Neural progenitor cell (in vitro differentiated cells): ENCODE data around the gene C10orf88. TPM values are rescaled to one million over a fixed set of nuclear protein-coding genes. Genes with fewer than 3 reads are reported as not detected.

Source experiments
- DNase-seq: peaks from one replicate; pipeline ENCODE4 v3.0.0-alpha.2; 2016; ENCODE audit warnings: low spot score
- H2AFZ ChIP-seq: fragments of 200-600 bp; sonication (generic); replicated peaks from 2 replicates; pipeline ENCODE4 v1.6.1; 2016; ENCODE audit warnings: antibody characterized with exemption
- H3F3A ChIP-seq: fragments of 200-600 bp; sonication (generic); 2 replicates; pipeline ENCODE4 v1.6.1; 2016; ENCODE audit warnings: antibody characterized with exemption, low read depth
- H3K27ac ChIP-seq: fragments of 200-600 bp; sonication (generic); 2 replicates; pipeline ENCODE4 v1.5.1; 2016; ENCODE audit warnings: mild to moderate bottlenecking
- H3K27me3 ChIP-seq: fragments of 200-600 bp; sonication (generic); 2 replicates; pipeline ENCODE4 v1.6.1; 2016; ENCODE audit warnings: mild to moderate bottlenecking, moderate library complexity
- H3K36me3 ChIP-seq: fragments of 200-600 bp; sonication (generic); 2 replicates; pipeline ENCODE4 v1.5.1; 2016
- H3K4me1 ChIP-seq: fragments of 200-600 bp; sonication (generic); 2 replicates; pipeline ENCODE4 v1.6.1; 2016; ENCODE audit warnings: mixed run types
- H3K4me2 ChIP-seq: fragments of 200-600 bp; sonication (generic); 2 replicates; pipeline ENCODE4 v1.6.1; 2016
- H3K4me3 ChIP-seq: fragments of 200-600 bp; sonication (generic); 2 replicates; pipeline ENCODE4 v1.5.1; 2016
- H3K79me2 ChIP-seq: fragments of 200-600 bp; sonication (generic); 2 replicates; pipeline ENCODE4 v1.6.1; 2016; ENCODE audit warnings: low read depth
- H3K9ac ChIP-seq: fragments of 200-600 bp; sonication (generic); 2 replicates; pipeline ENCODE4 v1.6.1; 2016
- H3K9me3 ChIP-seq: fragments of 200-600 bp; sonication (generic); 2 replicates; pipeline ENCODE4 v1.5.1; 2016; ENCODE audit warnings: low read depth
- H4K20me1 ChIP-seq: fragments of 200-600 bp; sonication (generic); 2 replicates; pipeline ENCODE4 v1.6.1; 2016; ENCODE audit warnings: low read depth
- H3K27ac Mint-ChIP-seq: 3 replicates; pipeline ENCODE4 v1.8.0; 2021; ENCODE audit warnings: mixed read lengths
- H3K27me3 Mint-ChIP-seq: 2 replicates; pipeline ENCODE4 v1.8.0; 2022; ENCODE audit warnings: low read depth, mild to moderate bottlenecking, inconsistent platforms, moderate library complexity, mixed read lengths; ENCODE audit not compliant: insufficient read depth
- H3K36me3 Mint-ChIP-seq: 3 replicates; pipeline ENCODE4 v1.8.0; 2021; ENCODE audit warnings: mixed read lengths
- H3K4me1 Mint-ChIP-seq: 3 replicates; pipeline ENCODE4 v1.8.0; 2021; ENCODE audit warnings: mixed read lengths
- H3K4me3 Mint-ChIP-seq: 3 replicates; pipeline ENCODE4 v1.8.0; 2021; ENCODE audit warnings: mild to moderate bottlenecking, moderate library complexity, mixed read lengths
- H3K9me3 Mint-ChIP-seq: 3 replicates; pipeline ENCODE4 v1.8.0; 2020; ENCODE audit warnings: mixed read lengths
- EZH2 ChIP-seq: fragments of 200-600 bp; sonication (generic); IDR thresholded peaks from 2 replicates; pipeline ENCODE4 v1.6.1; 2017; ENCODE audit warnings: antibody characterized with exemption, mild to moderate bottlenecking, moderate library complexity
- EZH2phosphoT487 ChIP-seq: fragments of 200-600 bp; sonication (generic); IDR thresholded peaks from 2 replicates; pipeline ENCODE4 v1.6.1; 2017; ENCODE audit warnings: antibody characterized with exemption
- total RNA-seq: library from RNA; depleted of rRNA; stranded (reverse); fragments of >200 nt; gene quantifications from 2 replicates; pipeline ENCODE4 v1.2.3, GENCODE V29; 2015; ENCODE audit warnings: low replicate concordance
- TF ChIP-seq, protein P1 (sequence below): fragments of 200-600 bp; sonication (generic); IDR thresholded peaks from 2 replicates; pipeline ENCODE4 v1.5.1; 2017; ENCODE audit warnings: antibody characterized with exemption, mild to moderate bottlenecking

The C10orf88 gene
- total RNA-seq, 1 donor from 2014 or later, result 17.7 TPM

DNA sequence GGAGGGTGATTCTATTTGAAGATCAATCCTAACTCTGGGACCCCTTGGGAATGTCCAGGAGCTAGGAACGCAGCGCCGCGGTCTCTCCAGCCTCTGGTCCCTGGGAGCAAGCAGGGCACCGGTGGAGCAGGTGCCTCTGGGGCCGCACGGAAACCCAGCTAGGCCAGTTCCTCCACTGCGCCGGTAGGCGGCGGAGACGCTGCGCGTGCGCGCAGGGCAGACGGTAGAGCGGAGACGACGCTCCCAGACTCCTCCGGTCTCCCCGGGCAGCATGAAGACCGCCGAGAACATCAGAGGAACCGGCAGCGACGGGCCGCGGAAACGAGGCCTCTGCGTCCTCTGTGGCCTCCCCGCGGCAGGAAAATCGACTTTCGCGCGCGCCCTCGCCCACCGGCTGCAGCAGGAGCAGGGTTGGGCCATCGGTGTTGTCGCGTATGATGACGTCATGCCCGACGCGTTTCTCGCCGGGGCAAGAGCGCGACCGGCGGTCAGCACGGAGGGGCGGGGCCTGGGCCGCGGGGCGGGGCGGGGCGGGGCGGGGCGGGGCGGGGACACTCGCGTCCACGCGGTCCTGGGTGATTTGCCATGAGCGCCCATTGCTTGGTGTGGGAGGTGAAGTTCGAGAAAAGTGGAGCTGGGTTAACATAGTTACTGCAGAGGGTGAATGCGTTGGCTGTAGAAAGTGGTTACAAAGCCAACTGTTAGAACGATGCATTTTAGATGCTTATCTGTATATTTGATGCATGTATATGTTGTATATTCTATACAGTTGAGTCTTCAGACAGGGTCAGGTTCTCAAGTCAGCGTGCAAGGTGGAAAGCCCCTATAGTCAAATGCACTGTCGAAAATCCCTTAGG lies 26.4 kb upstream of the C10orf88 start, which contains the start of gene PSTK:
TSS of gene PSTK (plus strand) at position 193 of the 857 bp plus-strand sequence. CDS start at position 272, 79 bp downstream.
- Mint-ChIP-seq H3K27me3 (peaks cover 3% of the 10 kb centered on the region), H3K9me3 (no peaks in the 10 kb centered on the region), H3K4me3 (peak within 1 kb of the TSS; percentile 86), H3K27ac (peak within 1 kb of the TSS; percentile 93), H3K36me3 (no peaks in the 10 kb centered on the region), H3K4me1 (peaks cover 5% of the 10 kb centered on the region)
- H3F3A ChIP-seq, result peaks cover 9% of the 10 kb centered on the region
- H2AFZ ChIP-seq, result peak within 1 kb of the TSS; percentile 98
- peak within 1 kb of the TSS; percentile 95 for H3K4me3 ChIP-seq
- no peaks in the 10 kb centered on the region for H4K20me1 ChIP-seq
- H3K4me2 ChIP-seq, result peak within 1 kb of the TSS; percentile 95
- no peaks in the 10 kb centered on the region for H3K27me3 ChIP-seq
- TF ChIP-seq, protein P1, sequence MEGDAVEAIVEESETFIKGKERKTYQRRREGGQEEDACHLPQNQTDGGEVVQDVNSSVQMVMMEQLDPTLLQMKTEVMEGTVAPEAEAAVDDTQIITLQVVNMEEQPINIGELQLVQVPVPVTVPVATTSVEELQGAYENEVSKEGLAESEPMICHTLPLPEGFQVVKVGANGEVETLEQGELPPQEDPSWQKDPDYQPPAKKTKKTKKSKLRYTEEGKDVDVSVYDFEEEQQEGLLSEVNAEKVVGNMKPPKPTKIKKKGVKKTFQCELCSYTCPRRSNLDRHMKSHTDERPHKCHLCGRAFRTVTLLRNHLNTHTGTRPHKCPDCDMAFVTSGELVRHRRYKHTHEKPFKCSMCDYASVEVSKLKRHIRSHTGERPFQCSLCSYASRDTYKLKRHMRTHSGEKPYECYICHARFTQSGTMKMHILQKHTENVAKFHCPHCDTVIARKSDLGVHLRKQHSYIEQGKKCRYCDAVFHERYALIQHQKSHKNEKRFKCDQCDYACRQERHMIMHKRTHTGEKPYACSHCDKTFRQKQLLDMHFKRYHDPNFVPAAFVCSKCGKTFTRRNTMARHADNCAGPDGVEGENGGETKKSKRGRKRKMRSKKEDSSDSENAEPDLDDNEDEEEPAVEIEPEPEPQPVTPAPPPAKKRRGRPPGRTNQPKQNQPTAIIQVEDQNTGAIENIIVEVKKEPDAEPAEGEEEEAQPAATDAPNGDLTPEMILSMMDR, result peak; percentile 83
- no peak for TF ChIP-seq EZH2
- H3K4me1 ChIP-seq, result peaks cover 9% of the 10 kb centered on the region
- no peaks in the 10 kb centered on the region for H3K79me2 ChIP-seq
- H3K9me3 ChIP-seq, result no peaks in the 10 kb centered on the region
- peak; percentile 95 for DNase-seq
- peak within 1 kb of the TSS; percentile 97 for H3K9ac ChIP-seq
- H3K27ac ChIP-seq, result peak within 1 kb of the TSS; percentile 99
- H3K36me3 ChIP-seq, result no peaks in the 10 kb centered on the region

DNA sequence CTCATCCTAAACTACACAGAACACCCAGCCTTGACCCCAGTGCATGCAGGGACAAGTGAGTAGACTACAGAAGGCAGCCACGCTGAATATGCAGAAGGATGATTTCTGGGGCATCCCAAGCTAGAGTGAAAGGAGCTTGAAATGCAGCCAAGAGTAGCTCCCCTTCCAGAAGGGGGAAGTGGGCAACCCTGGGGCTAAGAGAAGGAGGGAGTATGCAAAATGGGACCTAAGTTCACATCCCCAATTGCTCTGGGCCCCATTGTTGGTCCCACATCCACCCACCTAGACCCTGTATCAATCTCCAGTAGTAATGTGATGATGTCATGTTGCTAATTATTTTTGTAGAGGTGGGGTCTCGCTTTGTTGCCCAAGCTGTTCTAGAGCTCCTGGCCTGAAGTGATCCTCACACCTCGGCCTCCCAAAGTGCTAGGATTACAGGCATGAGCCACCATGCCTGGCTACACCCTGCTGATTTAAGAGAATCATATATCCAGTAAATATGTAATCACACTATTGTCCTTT lies 20.6 kb upstream of the C10orf88 start:
- no peak overlapping the region for H3K4me2 ChIP-seq
- H3K36me3 ChIP-seq, result no peaks in the 10 kb centered on the region
- no peak overlapping the region for H3K4me3 ChIP-seq
- H4K20me1 ChIP-seq, result no peaks in the 10 kb centered on the region
- no peaks in the 10 kb centered on the region for H3K79me2 ChIP-seq
- H3K27ac ChIP-seq, result no peak overlapping the region
- no peak overlapping the region for H2AFZ ChIP-seq
- H3K27ac Mint-ChIP-seq, result no peak overlapping the region
- H3K4me1 Mint-ChIP-seq, result peaks cover under 1% of the 10 kb centered on the region
- no peak for DNase-seq
- TF ChIP-seq, protein P1, result no peak
- TF ChIP-seq EZH2 (no peak), EZH2phosphoT487 (no peak)
- no peak overlapping the region for H3K4me3 Mint-ChIP-seq
- no peaks in the 10 kb centered on the region for H3K9me3 ChIP-seq
- peaks cover 6% of the 10 kb centered on the region for H3K4me1 ChIP-seq
- H3K9me3 Mint-ChIP-seq, result no peaks in the 10 kb centered on the region
- no peaks in the 10 kb centered on the region for H3K27me3 ChIP-seq
- no peak overlapping the region for H3K9ac ChIP-seq
- peaks cover under 1% of the 10 kb centered on the region for H3F3A ChIP-seq
- peaks cover 3% of the 10 kb centered on the region for H3K27me3 Mint-ChIP-seq
- H3K36me3 Mint-ChIP-seq, result no peaks in the 10 kb centered on the region

GRCh38 chr10:122974023-122974422 lies 20.0 kb upstream of the C10orf88 start:
- no peaks in the 10 kb centered on the region for H3K9me3 Mint-ChIP-seq
- TF ChIP-seq EZH2, result no peak
- TF ChIP-seq, protein P1, result no peak
- no peak for TF ChIP-seq EZH2phosphoT487
- H3K36me3 Mint-ChIP-seq, result no peaks in the 10 kb centered on the region
- H3K79me2 ChIP-seq, result no peaks in the 10 kb centered on the region
- no peaks in the 10 kb centered on the region for H4K20me1 ChIP-seq
- no peak overlapping the region for H3K27ac ChIP-seq
- H3K27me3 ChIP-seq, result no peaks in the 10 kb centered on the region
- no peaks in the 10 kb centered on the region for H3F3A ChIP-seq
- H3K4me3 Mint-ChIP-seq, result no peak overlapping the region
- no peak overlapping the region for H2AFZ ChIP-seq
- H3K4me1 ChIP-seq, result peaks cover 4% of the 10 kb centered on the region
- no peak overlapping the region for H3K4me2 ChIP-seq
- H3K27ac Mint-ChIP-seq, result peak overlapping the region; percentile 30
- H3K36me3 ChIP-seq, result no peaks in the 10 kb centered on the region
- no peak for DNase-seq
- no peak overlapping the region for H3K9ac ChIP-seq
- no peaks in the 10 kb centered on the region for H3K4me1 Mint-ChIP-seq
- H3K9me3 ChIP-seq, result no peaks in the 10 kb centered on the region
- H3K27me3 Mint-ChIP-seq, result peaks cover 3% of the 10 kb centered on the region
- no peak overlapping the region for H3K4me3 ChIP-seq
